Neuronal stem cell (in vitro differentiated cells): Measurements from ENCODE around the gene PLAGL2.

Experiments
- DNase-seq: peaks from one replicate; pipeline ENCODE4 v3.0.0-alpha.2; 2013; ENCODE audit warnings: low spot score
- H2AFZ ChIP-seq: one replicate; pipeline ENCODE4 v1.6.1; 2013; ENCODE audit warnings: mild to moderate bottlenecking, low read length, inconsistent platforms
- H2AK5ac ChIP-seq: 2 replicates; pipeline ENCODE4 v1.6.1; 2013; ENCODE audit warnings: low read depth, mild to moderate bottlenecking, inconsistent platforms, low read length, moderate library complexity, mixed read lengths
- H2BK120ac ChIP-seq: 2 replicates; pipeline ENCODE4 v1.6.1; 2013; ENCODE audit warnings: low read depth, mild to moderate bottlenecking, inconsistent platforms, low read length, moderate library complexity, mixed read lengths
- H2BK12ac ChIP-seq: one replicate; pipeline ENCODE4 v1.6.1; 2013; ENCODE audit warnings: low read length, inconsistent platforms
- H2BK15ac ChIP-seq: 2 replicates; pipeline ENCODE4 v1.6.1; 2013; ENCODE audit warnings: mild to moderate bottlenecking, low read length, inconsistent platforms, mixed read lengths
- H2BK5ac ChIP-seq: one replicate; pipeline ENCODE4 v1.6.1; 2013; ENCODE audit warnings: inconsistent platforms, mild to moderate bottlenecking, low read length, moderate library complexity
- H3K14ac ChIP-seq: one replicate; pipeline ENCODE4 v1.6.1; 2013; ENCODE audit warnings: low read length, inconsistent platforms
- H3K18ac ChIP-seq: 2 replicates; pipeline ENCODE4 v1.6.1; 2013; ENCODE audit warnings: low read length, inconsistent platforms
- H3K23ac ChIP-seq: 2 replicates; pipeline ENCODE4 v1.6.1; 2013; ENCODE audit warnings: low read depth, mild to moderate bottlenecking, mixed read lengths, low read length, inconsistent platforms; ENCODE audit not compliant: poor library complexity
- H3K27ac ChIP-seq: replicated peaks from 3 replicates; pipeline ENCODE4 v1.5.1; 2013; ENCODE audit warnings: low read length, inconsistent platforms
- H3K27me3 ChIP-seq, 3 experiments: 2 replicates each; pipeline ENCODE4 v1.6.1; 2013; ENCODE audit warnings: low read length in 3 of 3, mild to moderate bottlenecking in 2 of 3, inconsistent platforms in 1 of 3, low read depth in 1 of 3, mixed read lengths in 1 of 3, moderate library complexity in 1 of 3; ENCODE audit not compliant: control insufficient read depth in 3 of 3, insufficient read depth in 3 of 3
- H3K36me3 ChIP-seq, 2 donors: replicated peaks in 1 of 2; 2 replicates each; pipeline ENCODE4 v1.6.1; 2013; ENCODE audit warnings: low read length in 2 of 2; ENCODE audit not compliant: control insufficient read depth in 2 of 2, insufficient read depth in 2 of 2
- H3K4ac ChIP-seq: 2 replicates; pipeline ENCODE4 v1.6.1; 2013; ENCODE audit warnings: inconsistent platforms, mild to moderate bottlenecking, low read length, moderate library complexity
- H3K4me1 ChIP-seq, 2 donors: 1 replicate in 1 of 2; 2 replicates in 1 of 2; pipeline ENCODE4 v1.6.1; 2013; ENCODE audit warnings: low read length in 2 of 2, low read depth in 1 of 2; ENCODE audit not compliant: control insufficient read depth in 2 of 2, insufficient read depth in 1 of 2
- H3K4me2 ChIP-seq: one replicate; pipeline ENCODE4 v1.6.1; 2013; ENCODE audit warnings: mild to moderate bottlenecking, low read length, inconsistent platforms; ENCODE audit not compliant: insufficient read depth, poor library complexity, severe bottlenecking
- H3K4me3 ChIP-seq, 2 donors: 2 replicates each; pipeline ENCODE4 v1.5.1; 2013; ENCODE audit warnings: low read length in 2 of 2, mild to moderate bottlenecking in 2 of 2, inconsistent platforms in 1 of 2, moderate library complexity in 1 of 2
- H3K79me1 ChIP-seq: one replicate; pipeline ENCODE4 v1.6.1; 2013; ENCODE audit warnings: low read depth, mild to moderate bottlenecking, inconsistent platforms, low read length, moderate library complexity
- H3K9ac ChIP-seq: one replicate; pipeline ENCODE4 v1.6.1; 2013; ENCODE audit warnings: mild to moderate bottlenecking, low read depth, low read length, inconsistent platforms; ENCODE audit not compliant: poor library complexity
- H3K9me3 ChIP-seq, 2 donors: replicated peaks in 1 of 2; 2 replicates each; pipeline versions ENCODE3 to v1.6.1; 2013; ENCODE audit warnings: low read length in 2 of 2, mild to moderate bottlenecking in 2 of 2, inconsistent platforms in 1 of 2, low read depth in 1 of 2, mixed read lengths in 1 of 2, moderate library complexity in 1 of 2; ENCODE audit not compliant: control insufficient read depth in 2 of 2, insufficient read depth in 1 of 2
- H4K8ac ChIP-seq: one replicate; pipeline ENCODE4 v1.6.1; 2013; ENCODE audit warnings: low read depth, mild to moderate bottlenecking, inconsistent platforms, low read length, moderate library complexity
- H4K91ac ChIP-seq: one replicate; pipeline ENCODE4 v1.6.1; 2013; ENCODE audit warnings: low read length, low read depth, mild to moderate bottlenecking, inconsistent platforms; ENCODE audit not compliant: poor library complexity
- WGBS, 2 donors: extraction: QIAGEN DNeasy Blood & Tissue Kit; methylation state at CpG; one replicate each; pipeline ENCODE4 v1.1.7; 2013; ENCODE audit warnings: missing lambda C conversion rate in 2 of 2, mixed read lengths in 1 of 2; ENCODE audit not compliant: insufficient read length in 2 of 2, insufficient replicate concordance in 1 of 2; ENCODE audit errors: extremely low coverage in 2 of 2; 5-methylcytosine and 5-hydroxymethylcytosine counted together

The PLAGL2 gene

GRCh38 chr20:32236819-32237218 lies 29.3 kb upstream of the PLAGL2 start:
- Histone ChIP-seq H2AFZ (no peak overlapping the region), H3K27ac (no peak overlapping the region), H3K4me1 (peaks cover 0 to 4% of the 10 kb centered on the region in 2 donors), H3K18ac (no peak overlapping the region), H3K23ac (no peak overlapping the region), H3K4ac (no peak overlapping the region), H3K4me2 (no peak overlapping the region), H3K27me3 (no peaks in the 10 kb centered on the region), H3K36me3 (peaks cover 27 to 48% of the 10 kb centered on the region in 2 donors), H2AK5ac (no peak overlapping the region), H2BK120ac (no peak overlapping the region), H2BK12ac (no peak overlapping the region), H3K4me3 (no peak overlapping the region), H2BK5ac (no peak overlapping the region), H3K79me1 (no peaks in the 10 kb centered on the region), H4K91ac (no peak overlapping the region), H2BK15ac (no peak overlapping the region), H3K9ac (no peak overlapping the region), H3K9me3 (no peaks in the 10 kb centered on the region), H3K14ac (no peak overlapping the region), H4K8ac (no peak overlapping the region)
- no peak for DNase-seq
- no CpG with 5 or more reads among the region's 2 CpGs for WGBS, 2 donors

- Histone ChIP-seq H3K9me3 (no peaks in the 10 kb centered on the region), H2BK5ac (no peak overlapping the region), H3K79me1 (no peaks in the 10 kb centered on the region), H2BK120ac (no peak overlapping the region), H2AFZ (no peak overlapping the region), H2AK5ac (no peak overlapping the region), H3K4me2 (no peak overlapping the region), H3K36me3 (peaks cover 29 to 55% of the 10 kb centered on the region in 2 donors), H4K8ac (no peak overlapping the region), H2BK15ac (no peak overlapping the region), H3K27ac (no peak overlapping the region), H3K14ac (no peak overlapping the region), H3K18ac (no peak overlapping the region), H3K4ac (no peak overlapping the region), H4K91ac (no peak overlapping the region), H3K4me3 (no peak overlapping the region), H3K23ac (no peak overlapping the region), H3K9ac (no peak overlapping the region), H2BK12ac (no peak overlapping the region), H3K4me1 (peaks cover 0 to 4% of the 10 kb centered on the region in 2 donors), H3K27me3 (no peaks in the 10 kb centered on the region)
- no CpG with 5 or more reads among the region's 3 CpGs for WGBS, 2 donors
- no peak for DNase-seq
These were observed 28.5 kb upstream of the PLAGL2 start for GRCh38 chr20:32236048-32236533.

DNA sequence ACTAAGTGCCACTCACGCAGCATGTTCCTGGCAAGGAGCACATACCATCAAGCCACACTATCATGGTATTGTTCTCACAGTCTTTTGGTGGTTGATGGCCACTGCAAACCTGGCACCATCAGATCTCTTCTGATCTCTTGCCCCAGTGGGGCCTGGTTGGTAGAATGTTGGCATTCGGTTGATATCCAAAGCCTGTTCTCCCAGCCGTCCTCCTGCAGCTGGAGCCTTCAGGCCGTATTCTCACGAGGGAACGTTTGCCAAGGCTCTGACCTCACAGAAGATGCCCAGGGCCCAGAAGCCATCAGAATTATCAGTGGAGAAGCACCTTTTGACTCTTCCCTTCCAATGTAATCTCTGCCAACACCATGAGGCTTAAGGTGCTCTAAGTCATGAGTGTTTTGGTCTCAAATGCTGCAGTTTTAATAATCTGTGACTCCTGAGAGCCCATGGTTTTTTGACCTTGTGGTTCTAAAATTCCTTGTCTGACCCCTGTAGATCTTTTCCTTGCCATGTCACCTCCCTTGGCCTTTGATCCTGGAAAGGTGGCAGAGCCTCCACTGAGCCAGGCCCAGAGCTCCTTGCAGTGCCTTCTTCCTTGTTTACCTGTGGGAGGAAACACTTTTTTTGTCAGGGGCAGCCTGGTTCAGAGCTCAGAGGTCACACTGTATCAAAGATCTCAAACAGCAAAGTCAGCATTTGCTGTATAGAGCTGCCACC lies 27.9 kb upstream of the PLAGL2 start:
- DNase-seq, result no peak
- no peak overlapping the region for H3K4me2 ChIP-seq
- no peak overlapping the region for H4K91ac ChIP-seq
- no peak overlapping the region for H3K4ac ChIP-seq
- no peak overlapping the region for H2BK120ac ChIP-seq
- H3K36me3 ChIP-seq, result peaks cover 34 to 61% of the 10 kb centered on the region in 2 donors
- peak overlapping the region; percentile 53 for H3K9ac ChIP-seq
- no peak overlapping the region for H2AK5ac ChIP-seq
- H2BK5ac ChIP-seq, result no peak overlapping the region
- H3K27ac ChIP-seq, result no peak overlapping the region
- no CpG with 5 or more reads among the region's 6 CpGs for WGBS, 2 donors
- no peaks in the 10 kb centered on the region for H3K79me1 ChIP-seq
- H2AFZ ChIP-seq, result no peak overlapping the region
- no peak overlapping the region for H4K8ac ChIP-seq
- peaks cover 0 to 4% of the 10 kb centered on the region in 2 donors for H3K4me1 ChIP-seq
- H3K27me3 ChIP-seq, result no peaks in the 10 kb centered on the region
- H2BK12ac ChIP-seq, result no peak overlapping the region
- H3K18ac ChIP-seq, result no peak overlapping the region
- no peak overlapping the region for H3K14ac ChIP-seq
- no peak overlapping the region for H2BK15ac ChIP-seq
- H3K23ac ChIP-seq, result no peak overlapping the region
- no peak overlapping the region for H3K4me3 ChIP-seq
- no peaks in the 10 kb centered on the region for H3K9me3 ChIP-seq

- Histone ChIP-seq H3K36me3 (peaks cover 39 to 68% of the 10 kb centered on the region in 2 donors), H3K79me1 (no peaks in the 10 kb centered on the region), H3K18ac (no peak overlapping the region), H2BK120ac (no peak overlapping the region), H3K9me3 (no peaks in the 10 kb centered on the region), H3K23ac (no peak overlapping the region), H2BK15ac (no peak overlapping the region), H2AK5ac (no peak overlapping the region), H3K27ac (no peak overlapping the region), H4K8ac (no peak overlapping the region), H3K14ac (no peak overlapping the region), H3K27me3 (no peaks in the 10 kb centered on the region), H3K9ac (no peak overlapping the region), H4K91ac (no peak overlapping the region), H3K4me2 (no peak overlapping the region), H3K4me3 (no peak overlapping the region), H2BK12ac (no peak overlapping the region), H2BK5ac (no peak overlapping the region), H3K4ac (no peak overlapping the region), H3K4me1 (no peaks in the 10 kb centered on the region), H2AFZ (no peak overlapping the region)
- DNase-seq, result no peak
- no CpG with 5 or more reads among the region's 13 CpGs for WGBS, 2 donors
These were observed 26.7 kb upstream of the PLAGL2 start for GRCh38 chr20:32234135-32234808.
